GM12873 (cell line): Measurements from ENCODE around the gene LRRC32.

ENCODE experiments used
- CTCF ChIP-seq: IDR thresholded peaks from 2 replicates; pipeline ENCODE4 v1.5.1; 2012; ENCODE audit warnings: low read depth, mild to moderate bottlenecking, moderate library complexity, low read length, control low read depth; ENCODE audit not compliant: insufficient read depth; ENCODE audit errors: missing control alignments

Gene LRRC32

GRCh38 chr11:76669901-76670484 lies 554 bp downstream of the LRRC32 start:
- TF ChIP-seq CTCF = no peak

DNA sequence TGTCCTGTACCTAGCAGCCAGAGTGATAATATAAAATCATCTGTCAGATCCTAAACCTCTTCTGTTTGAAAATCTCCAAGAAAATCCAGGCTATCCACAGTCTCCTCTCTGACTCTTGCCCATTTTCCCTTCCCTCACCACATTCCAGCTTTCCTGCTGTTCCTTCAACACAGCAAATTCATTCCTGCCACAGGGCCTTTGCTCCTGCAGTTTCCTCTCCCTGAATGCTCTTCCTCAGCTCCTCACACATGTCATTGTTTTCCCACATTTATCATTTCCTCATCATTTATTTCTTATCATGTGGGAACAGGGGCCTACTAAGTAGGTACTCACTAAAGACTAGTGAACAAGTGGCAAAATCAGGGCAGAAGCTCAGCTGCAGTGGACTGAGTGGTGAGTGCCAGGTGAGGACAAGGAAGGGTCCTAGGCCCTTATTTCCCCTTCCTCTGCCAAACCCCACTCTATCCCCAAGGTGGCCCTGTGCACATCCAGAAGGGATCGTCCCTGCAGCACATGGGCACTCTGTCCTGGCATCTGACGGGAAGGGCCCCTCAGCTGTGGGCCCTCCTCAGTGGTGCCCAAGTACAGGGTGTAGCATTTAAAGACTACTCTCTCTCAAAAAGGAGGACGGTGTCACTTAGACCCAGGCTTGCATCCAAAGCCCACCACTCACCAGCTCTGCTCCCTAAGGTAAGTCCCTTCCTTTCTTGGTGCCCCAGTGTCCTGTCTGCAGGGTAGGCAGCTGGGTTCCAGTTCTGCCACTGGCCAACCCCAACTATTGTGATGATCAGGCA lies 2.0 kb downstream of the LRRC32 start:
- no peak for TF ChIP-seq CTCF

DNA sequence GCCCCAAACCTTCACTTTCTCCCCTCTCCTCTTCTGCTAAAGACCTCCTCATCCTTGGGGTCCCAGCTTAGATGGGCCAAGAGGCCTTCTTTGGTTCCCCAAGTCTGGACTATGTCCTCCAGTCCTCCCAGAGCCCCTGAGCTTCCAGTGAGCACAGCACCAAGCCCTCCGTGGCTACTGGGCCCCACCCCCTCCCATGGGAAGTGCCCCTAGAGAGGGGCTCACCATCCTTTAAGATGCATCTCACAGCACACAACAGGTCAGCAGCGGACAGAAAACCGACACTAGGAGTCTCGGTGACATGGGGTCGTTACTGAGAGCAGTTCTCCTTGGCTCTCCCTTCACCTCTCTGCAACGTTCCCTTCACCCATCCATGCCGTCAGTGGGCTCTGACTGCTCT lies 2.7 kb downstream of the LRRC32 start:
- TF ChIP-seq CTCF = no peak

- no peak for TF ChIP-seq CTCF
Measured at GRCh38 chr11:76667271-76667818, 3.2 kb downstream of the LRRC32 start.

DNA sequence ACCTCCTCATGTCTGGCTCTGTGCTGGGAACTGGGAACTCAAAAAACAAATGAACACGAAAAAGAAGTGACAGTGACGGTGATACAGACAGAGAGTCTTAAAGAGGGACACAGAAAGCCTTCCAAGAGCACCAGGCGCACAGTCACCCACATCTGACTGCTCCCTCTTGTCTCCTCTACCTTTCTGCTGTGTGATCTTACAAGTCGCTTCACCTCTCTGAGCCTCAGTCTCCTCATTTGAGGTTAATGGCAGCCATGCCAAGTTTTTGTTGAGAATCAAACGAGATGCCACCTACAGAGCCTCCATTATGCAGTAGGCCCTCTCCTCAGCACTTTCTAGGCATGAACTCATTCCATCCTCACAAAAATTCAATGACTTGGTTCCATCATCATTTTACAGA lies 3.7 kb downstream of the LRRC32 start:
- no peak for TF ChIP-seq CTCF

DNA sequence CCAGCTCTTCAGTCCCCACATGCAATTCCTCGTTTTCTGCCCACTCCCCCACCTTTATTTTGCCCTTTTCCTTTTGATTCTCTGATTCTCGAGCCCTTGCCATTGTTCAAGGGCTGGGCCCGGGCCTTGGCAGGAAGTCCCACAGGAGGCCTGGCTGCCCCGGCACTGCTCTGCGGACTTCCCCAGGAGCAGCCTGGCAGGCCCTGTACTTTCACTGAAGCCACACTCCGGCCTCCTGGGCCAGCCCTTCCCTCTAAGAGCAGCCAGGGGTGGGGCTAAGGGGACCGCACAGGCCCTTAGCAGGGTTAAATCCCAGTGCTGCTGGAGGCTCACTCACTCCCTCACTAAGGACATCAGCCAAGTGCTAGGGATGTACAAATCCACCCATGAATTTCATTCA lies 4.1 kb downstream of the LRRC32 start:
- no peak for TF ChIP-seq CTCF

- no peak for TF ChIP-seq CTCF
Measured at GRCh38 chr11:76665921-76666351, 4.6 kb downstream of the LRRC32 start.
